ENCODE measurements around the gene ABCA3. TPM values are rescaled to one million over a fixed set of nuclear protein-coding genes. Genes with fewer than 3 reads are reported as not detected.

ABCA3 gene
- total RNA-seq, 2 experiments from 2014 or later, result 7.0 to 7.7 TPM

GRCh38 chr16:2252806-2253148, 87.8 kb downstream of the ABCA3 start:
- no peaks in the 10 kb centered on the region for H3K27me3 ChIP-seq (ENCODE audit: control insufficient read depth in 1 of 2, insufficient read depth in 2 of 2, low read length in 2 of 2)
- Mint-ChIP-seq H3K36me3 (ENCODE audit: low read depth) (peaks cover 61% of the 10 kb centered on the region), H3K4me3 (peak overlapping the region; percentile 65), H3K27me3 (no peaks in the 10 kb centered on the region), H3K9me3 (no peaks in the 10 kb centered on the region), H3K4me1 (ENCODE audit: low read depth) (peaks cover 11% of the 10 kb centered on the region), H3K27ac (peak overlapping the region; percentile 93)
- H3K36me3 ChIP-seq (ENCODE audit: insufficient read depth, low read length), result peaks cover 30% of the 10 kb centered on the region
- no peak for DNase-seq
- H3K27ac ChIP-seq (ENCODE audit: low read depth in 1 of 2, low read length in 2 of 2), result no peak overlapping the region
- POLR2A ChIA-PET, result interaction anchor here (0.6 to 3.0 kb wide), 6 partner anchors 11 to 207 kb away, joined by 3 to 18 read pairs (median 12); partner anchors contain the start of genes PGP, RNPS1, TEDC2 and TRAF7
- ATAC-seq (ENCODE audit: poor library complexity), result no peak
- intact Hi-C loops (cut with DNase I, micrococcal nuclease), result loop anchor here (2.0 to 10.0 kb wide), 3 partner anchors 45 to 228 kb away; partner anchors contain the start of genes MLST8 (in 1 of the 2) and NHERF2 (in 1 of the 2)
- no peak overlapping the region for H3K4me3 ChIP-seq (ENCODE audit: low read length)
- H3K9me3 ChIP-seq (ENCODE audit: control insufficient read depth in 1 of 2, insufficient read depth in 1 of 2, low read length in 2 of 2), result no peaks in the 10 kb centered on the region
- CTCF ChIA-PET, result interaction anchor here (1.8 kb wide), 1 partner anchor 58 kb away, joined by 8 read pairs; no protein-coding TSS in a partner anchor
- TF ChIP-seq, protein P1, sequence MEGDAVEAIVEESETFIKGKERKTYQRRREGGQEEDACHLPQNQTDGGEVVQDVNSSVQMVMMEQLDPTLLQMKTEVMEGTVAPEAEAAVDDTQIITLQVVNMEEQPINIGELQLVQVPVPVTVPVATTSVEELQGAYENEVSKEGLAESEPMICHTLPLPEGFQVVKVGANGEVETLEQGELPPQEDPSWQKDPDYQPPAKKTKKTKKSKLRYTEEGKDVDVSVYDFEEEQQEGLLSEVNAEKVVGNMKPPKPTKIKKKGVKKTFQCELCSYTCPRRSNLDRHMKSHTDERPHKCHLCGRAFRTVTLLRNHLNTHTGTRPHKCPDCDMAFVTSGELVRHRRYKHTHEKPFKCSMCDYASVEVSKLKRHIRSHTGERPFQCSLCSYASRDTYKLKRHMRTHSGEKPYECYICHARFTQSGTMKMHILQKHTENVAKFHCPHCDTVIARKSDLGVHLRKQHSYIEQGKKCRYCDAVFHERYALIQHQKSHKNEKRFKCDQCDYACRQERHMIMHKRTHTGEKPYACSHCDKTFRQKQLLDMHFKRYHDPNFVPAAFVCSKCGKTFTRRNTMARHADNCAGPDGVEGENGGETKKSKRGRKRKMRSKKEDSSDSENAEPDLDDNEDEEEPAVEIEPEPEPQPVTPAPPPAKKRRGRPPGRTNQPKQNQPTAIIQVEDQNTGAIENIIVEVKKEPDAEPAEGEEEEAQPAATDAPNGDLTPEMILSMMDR (IDR thresholded peaks at IDR 0.05), result no peak
- peaks cover 19% of the 10 kb centered on the region for H3K4me1 ChIP-seq (ENCODE audit: insufficient read depth, low read length)

- H3K9me3 ChIP-seq (ENCODE audit: control insufficient read depth in 1 of 2, insufficient read depth in 1 of 2, low read length in 2 of 2), result no peaks in the 10 kb centered on the region
- POLR2A ChIA-PET, result interaction anchor here (0.8 to 3.0 kb wide), 15 partner anchors 12 to 631 kb away, joined by 3 to 18 read pairs (median 5); partner anchors contain the start of genes ABCA3, AMDHD2, ATP6V0C and FLYWCH2
- H3K27me3 Mint-ChIP-seq, result no peaks in the 10 kb centered on the region
- no peaks in the 10 kb centered on the region for H3K9me3 Mint-ChIP-seq
- intact Hi-C loops (cut with DNase I, micrococcal nuclease), result loop anchor here (2.0 to 10.0 kb wide), 5 partner anchors 17 to 227 kb away; partner anchors contain the start of genes MLST8 (in 2 of the 2), NHERF2 (in 1 of the 2) and RNPS1 (in 1 of the 2)
- peaks cover 19% of the 10 kb centered on the region for H3K4me1 ChIP-seq (ENCODE audit: insufficient read depth, low read length)
- TF ChIP-seq, protein P1 (IDR thresholded peaks at IDR 0.05), result peak; percentile 44
- CTCF ChIA-PET, result interaction anchor here (1.0 to 1.8 kb wide), 3 partner anchors 11 to 57 kb away, joined by 4 to 8 read pairs (median 5); partner anchors contain the start of gene PGP
- peak within 1 kb of the TSS; percentile 53 to 80 for H3K27ac ChIP-seq (ENCODE audit: low read depth in 1 of 2, low read length in 2 of 2)
- ATAC-seq (ENCODE audit: poor library complexity) (peak; percentile 68), DNase-seq (peak; percentile 54 to 92 (median 75))
- H3K36me3 Mint-ChIP-seq (ENCODE audit: low read depth), result peaks cover 48% of the 10 kb centered on the region
- H3K4me3 Mint-ChIP-seq, result peak within 1 kb of the TSS; percentile 92
- peak within 1 kb of the TSS; percentile 66 for H3K4me3 ChIP-seq (ENCODE audit: low read length)
- peaks cover 11% of the 10 kb centered on the region for H3K4me1 Mint-ChIP-seq (ENCODE audit: low read depth)
- H3K27ac Mint-ChIP-seq, result peak within 1 kb of the TSS; percentile 93
- no peaks in the 10 kb centered on the region for H3K27me3 ChIP-seq (ENCODE audit: control insufficient read depth in 1 of 2, insufficient read depth in 2 of 2, low read length in 2 of 2)
- peaks cover 21% of the 10 kb centered on the region for H3K36me3 ChIP-seq (ENCODE audit: insufficient read depth, low read length)
Observed at GRCh38 chr16:2251296-2252111, 89.0 kb downstream of the ABCA3 start, which contains the start of gene ECI1. Gene ECI1 (minus strand): TSS chr16:2251587. CDS start chr16:2251566, 21 bp downstream.

DNA sequence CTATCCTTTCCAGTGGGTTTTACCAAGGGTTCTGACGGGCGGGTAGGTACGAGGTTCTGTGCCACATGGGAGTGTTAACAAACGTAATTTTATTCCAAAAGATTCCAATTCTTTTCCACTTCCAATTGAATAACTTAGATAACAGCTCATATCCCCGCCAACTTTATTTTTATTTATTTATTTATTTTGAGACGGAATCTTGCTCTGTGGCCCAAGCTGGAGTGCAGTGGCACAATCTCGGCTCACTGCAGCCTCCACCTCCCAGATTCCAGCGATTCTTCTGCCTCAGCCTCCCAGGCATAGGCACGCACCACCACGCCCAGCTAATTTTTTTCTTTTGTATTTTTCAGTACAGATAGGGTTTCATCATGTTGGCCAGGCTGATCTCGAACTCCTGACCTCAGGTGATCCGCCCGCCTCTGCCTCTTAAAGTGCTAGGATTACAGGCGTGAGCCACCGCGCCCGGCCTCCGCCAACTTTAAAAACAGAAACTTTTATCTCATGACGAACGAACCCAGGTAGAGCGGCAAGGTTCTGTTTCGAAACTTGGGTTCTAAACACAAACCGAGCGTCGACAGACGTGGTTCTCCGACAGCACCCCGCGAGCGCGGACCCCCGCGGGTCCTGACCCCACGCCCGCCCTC, 89.8 kb downstream of the ABCA3 start:
- Histone ChIP-seq H3K27ac (ENCODE audit: low read depth in 1 of 2, low read length in 2 of 2) (peak overlapping the region; percentile 21 to 64), H3K4me3 (ENCODE audit: low read length) (peak overlapping the region; percentile 66), H3K9me3 (ENCODE audit: control insufficient read depth in 1 of 2, insufficient read depth in 1 of 2, low read length in 2 of 2) (no peaks in the 10 kb centered on the region), H3K27me3 (ENCODE audit: control insufficient read depth in 1 of 2, insufficient read depth in 2 of 2, low read length in 2 of 2) (no peaks in the 10 kb centered on the region), H3K4me1 (ENCODE audit: insufficient read depth, low read length) (peaks cover 19% of the 10 kb centered on the region), H3K36me3 (ENCODE audit: insufficient read depth, low read length) (peaks cover 20% of the 10 kb centered on the region)
- peaks cover 11% of the 10 kb centered on the region for H3K4me1 Mint-ChIP-seq (ENCODE audit: low read depth)
- ATAC-seq (ENCODE audit: poor library complexity) (peak; percentile 26), DNase-seq (peak in 12 of 14 experiments; percentile 9 to 68 (median 48))
- ChIA-PET CTCF (interaction anchor here (1.2 to 1.8 kb wide), 2 partner anchors 36 to 56 kb away, joined by 5 to 8 read pairs; partner anchors contain the start of gene PGP), POLR2A (interaction anchor here (0.6 to 3.0 kb wide), 14 partner anchors 16 to 1046 kb away, joined by 3 to 18 read pairs (median 5); partner anchors contain the start of genes ABCA3, AMDHD2, MLST8 and NUBP2)
- intact Hi-C loops (cut with DNase I, micrococcal nuclease), result loop anchor here (2.0 to 10.0 kb wide), 4 partner anchors 18 to 226 kb away; partner anchors contain the start of genes MLST8 (in 2 of the 2), NHERF2 (in 1 of the 2) and RNPS1 (in 1 of the 2)
- H3K4me3 Mint-ChIP-seq, result peak overlapping the region; percentile 92
- H3K27me3 Mint-ChIP-seq, result no peaks in the 10 kb centered on the region
- TF ChIP-seq, protein P1 (IDR thresholded peaks at IDR 0.05), result no peak
- H3K9me3 Mint-ChIP-seq, result no peaks in the 10 kb centered on the region
- H3K36me3 Mint-ChIP-seq (ENCODE audit: low read depth), result peaks cover 41% of the 10 kb centered on the region
- peak overlapping the region; percentile 93 for H3K27ac Mint-ChIP-seq
